ENCODE results near the gene AQP12A.
"Not testable (repeated sequence)": the region's sequence is repeated elsewhere in the genome, so short reads cannot be mapped to it uniquely, and the experiment has no call there.

AQP12A gene

GRCh38 chr2:240689975-240690374 lies 1.7 kb upstream of the AQP12A start:
- DNase-seq, result no peak

GRCh38 chr2:240690421-240691074 lies 1.1 kb upstream of the AQP12A start:
- DNase-seq, result not testable (repeated sequence)

GRCh38 chr2:240691075-240691427 lies 615 bp upstream of the AQP12A start:
- not testable (repeated sequence) for DNase-seq

GRCh38 chr2:240692583-240693561 lies 1.2 kb downstream of the AQP12A start:
- not testable (repeated sequence) for DNase-seq

- DNase-seq, result not testable (repeated sequence)
Measured at GRCh38 chr2:240694304-240694703, 2.6 kb downstream of the AQP12A start.

GRCh38 chr2:240695593-240695992 lies 3.9 kb downstream of the AQP12A start:
- DNase-seq, result not testable (repeated sequence)

- DNase-seq, result not testable (repeated sequence)
Measured at GRCh38 chr2:240696469-240696868, 4.8 kb downstream of the AQP12A start.

GRCh38 chr2:240698852-240699561 lies 7.3 kb downstream of the AQP12A start:
- not testable (repeated sequence) for DNase-seq

- DNase-seq, result not testable (repeated sequence)
Measured at GRCh38 chr2:240699835-240700234, 8.2 kb downstream of the AQP12A start.

GRCh38 chr2:240700616-240701015 lies 8.9 kb downstream of the AQP12A start:
- DNase-seq, result not testable (repeated sequence)

- no peak for DNase-seq
Measured at GRCh38 chr2:240701091-240701735, 9.5 kb downstream of the AQP12A start.

- no peak for DNase-seq
Measured at GRCh38 chr2:240701736-240702639, 10.3 kb downstream of the AQP12A start.

- no peak for DNase-seq
Measured at GRCh38 chr2:240702640-240703011, 11.0 kb downstream of the AQP12A start.

- no peak for DNase-seq
Measured at GRCh38 chr2:240703417-240704341, 12.0 kb downstream of the AQP12A start.

- no peak for DNase-seq
Measured at GRCh38 chr2:240704651-240705050, 13.0 kb downstream of the AQP12A start.

- DNase-seq, result no peak
Measured at GRCh38 chr2:240705204-240705791, 13.6 kb downstream of the AQP12A start.

GRCh38 chr2:240707043-240707756 lies 15.5 kb downstream of the AQP12A start:
- DNase-seq, result no peak

- no peak for DNase-seq
Measured at GRCh38 chr2:240707821-240708220, 16.2 kb downstream of the AQP12A start.

GRCh38 chr2:240708457-240708856 lies 16.8 kb downstream of the AQP12A start:
- DNase-seq, result no peak

- no peak for DNase-seq
Measured at GRCh38 chr2:240711296-240711695, 19.6 kb downstream of the AQP12A start.

Measured in NCI-H1436 treated with DMSO at 0.1 percent for 48 hours (cell line).